K562 (cell line): ENCODE data around the gene TGFBR2. TPM values are rescaled to one million over a fixed set of nuclear protein-coding genes. Genes with fewer than 3 reads are reported as not detected.

ENCODE experiments used
- ATF2 ChIP-seq: sonication (generic); formaldehyde crosslinking; IDR thresholded peaks from 2 replicates; pipeline ENCODE4 v1.8.1; 2022; ENCODE audit warnings: missing genetic modification reagents
- BRD9 ChIP-seq: fragments of 450-650 bp; IDR thresholded peaks from 2 replicates; pipeline ENCODE4 v1.6.1; 2018; ENCODE audit warnings: low read depth; ENCODE audit not compliant: partially characterized antibody
- EP300 ChIP-seq: IDR thresholded peaks from 2 replicates; pipeline ENCODE4 v1.6.1; 2012; ENCODE audit warnings: low read length, improper control_type of control experiment
- KAT8 ChIP-seq: fragments of 450-650 bp; IDR thresholded peaks from 2 replicates; pipeline ENCODE4 v1.6.1; 2016; ENCODE audit warnings: low read depth, mild to moderate bottlenecking
- PBX2 ChIP-seq, 2 experiments: IDR thresholded peaks in 1 of 2; conservative IDR thresholded peaks in 1 of 2; 2 replicates each; pipeline ENCODE4 v1.6.1; 2016; ENCODE audit warnings: low read depth in 2 of 2, mild to moderate bottlenecking in 1 of 2, missing compliant biosample characterization in 1 of 2, missing genetic modification characterization in 1 of 2, moderate library complexity in 1 of 2
- TCF15 ChIP-seq: fragments of 250-450 bp; sonication (Bioruptor Pico); IDR thresholded peaks from 2 replicates; pipeline ENCODE4 v1.8.0; 2022; ENCODE audit warnings: moderate library complexity, mild to moderate bottlenecking, inconsistent platforms
- THAP7 ChIP-seq: fragments of 250-450 bp; sonication (Bioruptor Pico); IDR thresholded peaks from 2 replicates; pipeline ENCODE4 v1.5.0; 2021
- ZNF436 ChIP-seq: fragments of 250-450, 450-650 bp; sonication (Bioruptor Pico); formaldehyde crosslinking; IDR thresholded peaks from 2 replicates; pipeline ENCODE4 v1.7.0; 2020; ENCODE audit warnings: mild to moderate bottlenecking
- polyA plus RNA-seq, 8 experiments: library from polyadenylated mRNA; depleted of rRNA in 4 of 8; stranded (reverse) in 5 of 8; unstranded in 3 of 8; fragments of >200 nt; fragmentation: Nextera tagmentation in 2 of 8; fragmentation: Illumina TruSeq in 1 of 8; extraction: Ambion mirVana in 2 of 8; extraction: Trizol in 1 of 8; gene quantifications; 2 replicates each; pipeline versions ENCODE4 v1.2.1 to v1.2.3, GENCODE V29; 2011 to 2014; ENCODE audit warnings: inconsistent platforms in 1 of 8, missing spikeins in 1 of 8
- total RNA-seq, 7 experiments: library from RNA; depleted of rRNA in 6 of 7; stranded (reverse); fragments of >200 nt in 6 of 7; fragmentation: Illumina TruSeq in 2 of 7; extraction: Trizol in 2 of 7; gene quantifications; 2 replicates each; pipeline versions ENCODE4 v1.2.1 to v1.2.3, GENCODE V29; 2011 to 2021; ENCODE audit warnings: low replicate concordance in 1 of 7

Gene TGFBR2
- total and polyA plus RNA-seq, 9 of the 15 experiments (the other 6 are each of a cell fraction or from before 2014, with no cell fraction given): 0.11 to 0.84 (median 0.24) TPM

- TF ChIP-seq PBX2 (CRISPR knock-in tag; IDR thresholded peaks at IDR 0.05; ENCODE audit: low read depth): no peak
- no peak for TF ChIP-seq PBX2 (tag; conservative IDR thresholded peaks at IDR 0.05; ENCODE audit: low read depth)
- no peak for TF ChIP-seq EP300
- no peak for TF ChIP-seq BRD9
- TF ChIP-seq ATF2 (CRISPR knock-in tag): no peak
- TF ChIP-seq ZNF436 (CRISPR knock-in tag): no peak
- no peak for TF ChIP-seq TCF15 (CRISPR knock-in tag)
- no peak for TF ChIP-seq THAP7 (CRISPR knock-in tag)
- no peak for TF ChIP-seq KAT8
Observed at GRCh38 chr3:30694668-30695067, 88.3 kb downstream of the TGFBR2 start (continued).
